NCI-H128 (cell line): ENCODE measurements around the gene TRIML1.
"Not testable (repeated sequence)": the region's sequence is repeated elsewhere in the genome, so short reads cannot be mapped to it uniquely, and the experiment has no call there.

ENCODE experiments used
- DNase-seq: peaks from one replicate; lab custom pipeline; 2025; ENCODE audit not compliant: unreplicated experiment; lab: John Stamatoyannopoulos, UW

The TRIML1 gene

GRCh38 chr4:188147776-188148175, 8.5 kb downstream of the TRIML1 start:
- DNase-seq, result no peak

- no peak for DNase-seq
Measured at GRCh38 chr4:188154668-188155405, 15.6 kb downstream of the TRIML1 start.

GRCh38 chr4:188158336-188158735, 19.1 kb downstream of the TRIML1 start:
- DNase-seq, result no peak

GRCh38 chr4:188159513-188160226, 20.4 kb downstream of the TRIML1 start:
- DNase-seq, result not testable (repeated sequence)

GRCh38 chr4:188160406-188160805, 21.2 kb downstream of the TRIML1 start:
- no peak for DNase-seq

- DNase-seq, result no peak
Measured at GRCh38 chr4:188161167-188161566, 21.9 kb downstream of the TRIML1 start.

- DNase-seq, result no peak
Measured at GRCh38 chr4:188162698-188163097, 23.5 kb downstream of the TRIML1 start.

- no peak for DNase-seq
Measured at GRCh38 chr4:188168726-188169373, 29.6 kb downstream of the TRIML1 start.

- DNase-seq, result no peak
Measured at GRCh38 chr4:188171551-188171950, 32.3 kb downstream of the TRIML1 start.

- DNase-seq, result no peak
Measured at GRCh38 chr4:188175288-188175687, 36.0 kb downstream of the TRIML1 start.

GRCh38 chr4:188177997-188178675, 38.9 kb downstream of the TRIML1 start:
- no peak for DNase-seq

- DNase-seq, result no peak
Measured at GRCh38 chr4:188178806-188179205, 39.6 kb downstream of the TRIML1 start.

GRCh38 chr4:188187106-188187505, 47.9 kb downstream of the TRIML1 start:
- DNase-seq, result no peak

- no peak for DNase-seq
Measured at GRCh38 chr4:188190461-188190860, 51.2 kb downstream of the TRIML1 start.

GRCh38 chr4:188194421-188194820, 55.2 kb downstream of the TRIML1 start:
- no peak for DNase-seq

GRCh38 chr4:188195389-188195985, 56.2 kb downstream of the TRIML1 start:
- no peak for DNase-seq

GRCh38 chr4:188196134-188196735, 57.0 kb downstream of the TRIML1 start:
- no peak for DNase-seq
